HG02981 (cell line): ENCODE measurements around the gene OMA1.

Experiments
- ATAC-seq: cut with Tn5 transposase; IDR thresholded peaks from one replicate; pipeline ENCODE4 v1.9.1; 2021; ENCODE audit warnings: mild to moderate bottlenecking, moderate library complexity; ENCODE audit not compliant: unreplicated experiment

OMA1 gene

GRCh38 chr1:58432851-58433668 is 113.5 kb downstream of the OMA1 start:
- ATAC-seq = no peak

GRCh38 chr1:58431901-58432620 is 114.5 kb downstream of the OMA1 start:
- no peak for ATAC-seq
